WERI-Rb-1 (cell line): ENCODE results near the gene MESP1.

ENCODE experiments used
- DNase-seq: peaks from one replicate; pipeline ENCODE4 v3.0.0-alpha.2; 2020
- H3K27ac ChIP-seq: fragments of 250-450 bp; sonication (Bioruptor Pico); 2 replicates; pipeline ENCODE4 v1.5.1; 2020; ENCODE audit warnings: mild to moderate bottlenecking, moderate library complexity
- H3K27me3 ChIP-seq: fragments of 250-450 bp; sonication (Bioruptor Pico); 2 replicates; pipeline ENCODE4 v1.5.1; 2021; ENCODE audit warnings: mild to moderate bottlenecking, low read depth, moderate library complexity; ENCODE audit not compliant: insufficient read depth, severe bottlenecking
- H3K36me3 ChIP-seq: fragments of 250-450 bp; sonication (Bioruptor Pico); 2 replicates; pipeline ENCODE4 v1.5.1; 2020; ENCODE audit warnings: mild to moderate bottlenecking, moderate library complexity
- H3K4me3 ChIP-seq: 2 replicates; pipeline ENCODE4 v1.5.1; 2011; ENCODE audit warnings: low read depth, mild to moderate bottlenecking, control low read depth, low read length
- H3K9me3 ChIP-seq: fragments of 250-450 bp; sonication (Bioruptor Pico); 2 replicates; pipeline ENCODE4 v1.5.1; 2021; ENCODE audit warnings: mild to moderate bottlenecking, moderate library complexity; ENCODE audit not compliant: severe bottlenecking
- CTCF ChIP-seq: IDR thresholded peaks from 2 replicates; pipeline ENCODE4 v1.5.1; 2011; ENCODE audit warnings: low read depth, mild to moderate bottlenecking, control low read depth, inconsistent platforms, low read length

Gene MESP1

GRCh38 chr15:89781891-89782618, 31.0 kb upstream of the MESP1 start:
- H3K27me3 ChIP-seq, result no peaks in the 10 kb centered on the region
- no peaks in the 10 kb centered on the region for H3K36me3 ChIP-seq
- no peaks in the 10 kb centered on the region for H3K9me3 ChIP-seq
- no peak overlapping the region for H3K4me3 ChIP-seq
- H3K27ac ChIP-seq, result no peak overlapping the region
- DNase-seq, result no peak
- TF ChIP-seq CTCF, result no peak

GRCh38 chr15:89781055-89781454, 30.0 kb upstream of the MESP1 start:
- H3K27me3 ChIP-seq, result no peaks in the 10 kb centered on the region

GRCh38 chr15:89780601-89781000, 29.6 kb upstream of the MESP1 start:
- Histone ChIP-seq H3K4me3 (no peak overlapping the region), H3K36me3 (no peaks in the 10 kb centered on the region), H3K9me3 (no peaks in the 10 kb centered on the region), H3K27ac (no peak overlapping the region), H3K27me3 (no peaks in the 10 kb centered on the region)
- TF ChIP-seq CTCF, result no peak
- DNase-seq, result no peak

More at GRCh38 chr15:89781055-89781454, 30.0 kb upstream of the MESP1 start:
- Histone ChIP-seq H3K9me3 (no peaks in the 10 kb centered on the region), H3K27ac (no peak overlapping the region), H3K36me3 (no peaks in the 10 kb centered on the region), H3K4me3 (no peak overlapping the region)
- no peak for DNase-seq
- TF ChIP-seq CTCF, result no peak

- no peak for DNase-seq
- H3K27me3 ChIP-seq, result no peaks in the 10 kb centered on the region
- H3K27ac ChIP-seq, result no peak overlapping the region
- TF ChIP-seq CTCF, result no peak
- no peak overlapping the region for H3K4me3 ChIP-seq
- H3K36me3 ChIP-seq, result no peaks in the 10 kb centered on the region
- H3K9me3 ChIP-seq, result no peaks in the 10 kb centered on the region
Observed at GRCh38 chr15:89778861-89779260, 27.8 kb upstream of the MESP1 start.

GRCh38 chr15:89777782-89778380, 26.8 kb upstream of the MESP1 start:
- Histone ChIP-seq H3K36me3 (no peaks in the 10 kb centered on the region), H3K27me3 (no peaks in the 10 kb centered on the region), H3K9me3 (no peaks in the 10 kb centered on the region), H3K4me3 (no peak overlapping the region), H3K27ac (no peak overlapping the region)
- no peak for DNase-seq
- TF ChIP-seq CTCF, result no peak
